HG03103 (cell line): ENCODE measurements around the gene SERINC2.
A peak's percentile ranks its signal among the peaks of the same experiment; 100 is the strongest.

ENCODE experiments used
- ATAC-seq: cut with Tn5 transposase; IDR thresholded peaks from one replicate; pipeline ENCODE4 v1.9.1; 2021; ENCODE audit warnings: low read depth; ENCODE audit not compliant: unreplicated experiment

The SERINC2 gene

GRCh38 chr1:31412205-31412604 lies 808 bp upstream of the SERINC2 start:
- no peak for ATAC-seq

DNA sequence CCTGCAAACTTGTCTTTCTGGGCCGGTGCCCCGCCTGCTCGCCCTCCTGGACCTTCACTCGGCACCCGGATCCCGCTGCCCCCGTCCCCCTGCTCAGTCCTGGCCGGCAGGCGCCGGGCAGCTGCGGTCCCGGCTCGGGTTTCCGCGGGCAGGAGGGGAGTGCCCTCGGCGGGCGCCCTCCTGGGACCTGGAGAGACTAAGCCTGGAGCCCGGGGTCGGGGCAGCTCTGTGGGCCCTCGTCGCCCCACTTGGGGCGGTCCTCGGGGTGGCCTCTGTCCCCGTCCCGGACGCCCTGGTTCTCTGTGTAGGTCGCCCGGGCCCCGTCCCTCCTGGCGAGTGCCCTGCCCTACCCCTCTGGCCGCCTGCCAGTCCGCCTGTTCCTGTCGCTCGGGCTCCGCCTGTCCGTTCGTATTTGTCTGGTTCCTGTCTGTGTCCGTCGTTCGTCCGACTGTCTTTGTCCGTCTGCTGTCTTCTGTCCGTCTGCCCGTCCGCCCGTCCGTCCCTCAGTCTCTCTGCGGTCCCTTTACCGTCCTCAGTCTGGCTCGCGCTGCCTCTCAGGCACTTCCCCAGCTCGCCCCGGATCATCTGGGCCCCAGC lies 490 bp downstream of the SERINC2 start:
- no peak for ATAC-seq

GRCh38 chr1:31414980-31415370 lies 2.0 kb downstream of the SERINC2 start:
- ATAC-seq, result no peak

- ATAC-seq, result no peak
Observed at GRCh38 chr1:31415658-31416057, 2.6 kb downstream of the SERINC2 start.

- no peak for ATAC-seq
Observed at GRCh38 chr1:31416101-31416736, 3.2 kb downstream of the SERINC2 start.

GRCh38 chr1:31417148-31417547 lies 4.1 kb downstream of the SERINC2 start:
- no peak for ATAC-seq

- no peak for ATAC-seq
Observed at GRCh38 chr1:31418626-31419323, 5.8 kb downstream of the SERINC2 start.

GRCh38 chr1:31420716-31421115 lies 7.7 kb downstream of the SERINC2 start:
- no peak for ATAC-seq

DNA sequence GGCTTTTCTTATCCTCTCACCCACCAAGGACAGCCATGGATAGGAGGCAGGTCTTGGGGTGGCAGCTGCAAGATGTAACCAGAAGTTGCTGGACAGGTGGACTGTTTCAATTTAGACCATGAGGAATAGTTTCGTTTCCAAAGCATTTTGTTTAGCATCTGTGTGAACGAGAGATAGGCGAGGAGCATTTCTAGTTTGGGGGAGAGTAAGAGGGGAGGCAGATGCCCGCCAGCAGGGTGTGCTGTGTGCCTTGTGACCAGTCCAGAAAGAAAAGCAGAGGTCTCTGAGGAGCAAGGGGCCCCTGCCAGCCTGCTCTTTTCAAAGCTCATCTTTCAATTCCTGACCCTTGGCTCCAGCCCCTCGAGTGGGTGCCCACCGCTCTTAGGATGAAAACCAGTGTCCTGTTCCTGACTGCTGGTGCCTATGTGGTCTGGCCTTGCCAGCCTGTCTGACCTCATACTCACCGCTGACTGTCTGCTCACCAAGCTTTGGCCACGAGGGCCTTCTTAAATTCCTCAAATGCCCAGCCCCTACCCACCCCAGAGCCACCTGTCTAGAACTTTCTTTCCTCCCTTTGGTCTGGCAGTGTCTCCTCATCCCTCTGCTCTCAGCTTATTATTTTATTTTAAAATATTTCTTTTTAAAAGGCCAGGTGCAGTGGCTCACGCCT lies 8.5 kb downstream of the SERINC2 start:
- no peak for ATAC-seq

- ATAC-seq, result no peak
Observed at GRCh38 chr1:31422505-31423319, 9.7 kb downstream of the SERINC2 start.

DNA sequence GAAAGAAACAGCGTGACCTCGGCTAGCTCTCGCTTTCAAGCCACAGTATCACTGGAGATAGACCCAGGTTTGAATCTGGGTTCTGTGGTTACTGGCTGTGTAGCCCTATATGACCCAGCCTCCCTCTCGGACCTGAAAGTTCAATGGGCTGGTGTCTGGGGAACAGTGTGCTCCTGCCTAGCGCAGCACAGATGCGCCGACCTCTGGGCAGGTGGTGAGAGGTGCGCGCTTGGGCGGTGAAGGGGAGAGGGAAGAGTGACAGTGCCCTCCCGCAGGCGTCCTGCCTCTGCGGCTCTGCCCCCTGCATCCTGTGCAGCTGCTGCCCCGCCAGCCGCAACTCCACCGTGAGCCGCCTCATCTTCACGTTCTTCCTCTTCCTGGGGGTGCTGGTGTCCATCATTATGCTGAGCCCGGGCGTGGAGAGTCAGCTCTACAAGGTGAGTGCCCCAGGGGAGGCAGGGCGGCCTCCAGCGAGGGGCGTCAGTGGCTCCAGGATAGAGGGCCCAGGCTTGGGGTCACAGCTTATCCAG lies 10.5 kb downstream of the SERINC2 start:
- peak; percentile 77 for ATAC-seq

GRCh38 chr1:31424568-31424967 lies 11.6 kb downstream of the SERINC2 start:
- no peak for ATAC-seq

DNA sequence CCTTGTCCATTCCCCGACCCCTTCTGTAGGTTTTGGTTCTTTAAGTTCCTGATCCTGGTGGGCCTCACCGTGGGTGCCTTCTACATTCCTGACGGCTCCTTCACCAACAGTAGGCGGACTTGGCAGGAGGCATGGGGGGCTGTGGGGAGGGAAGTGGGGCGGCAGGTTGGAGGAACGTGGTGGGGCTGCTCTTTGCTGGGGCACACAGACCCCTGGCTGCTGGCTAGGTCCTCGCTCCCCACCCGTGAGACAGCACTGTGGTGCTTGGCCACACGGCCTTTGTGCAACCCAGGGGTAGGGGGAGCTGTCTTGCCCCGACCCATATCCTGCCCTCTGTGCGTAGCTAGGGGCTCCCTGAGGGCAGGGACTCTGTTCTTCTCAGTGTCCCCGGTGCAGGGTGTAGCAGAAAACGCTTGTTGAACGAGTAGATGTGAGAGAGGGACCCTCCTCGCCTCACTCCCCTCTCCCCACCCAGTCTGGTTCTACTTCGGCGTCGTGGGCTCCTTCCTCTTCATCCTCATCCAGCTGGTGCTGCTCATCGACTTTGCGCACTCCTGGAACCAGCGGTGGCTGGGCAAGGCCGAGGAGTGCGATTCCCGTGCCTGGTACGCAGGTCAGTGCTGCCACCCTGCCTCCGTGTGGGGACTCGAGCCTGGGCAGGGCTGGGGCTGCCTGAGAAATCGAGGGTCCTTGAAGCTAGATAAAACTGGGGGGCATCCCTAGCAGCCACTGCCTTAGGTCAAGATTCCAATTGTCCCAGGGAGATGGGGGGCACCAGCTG lies 12.5 kb downstream of the SERINC2 start:
- no peak for ATAC-seq

DNA sequence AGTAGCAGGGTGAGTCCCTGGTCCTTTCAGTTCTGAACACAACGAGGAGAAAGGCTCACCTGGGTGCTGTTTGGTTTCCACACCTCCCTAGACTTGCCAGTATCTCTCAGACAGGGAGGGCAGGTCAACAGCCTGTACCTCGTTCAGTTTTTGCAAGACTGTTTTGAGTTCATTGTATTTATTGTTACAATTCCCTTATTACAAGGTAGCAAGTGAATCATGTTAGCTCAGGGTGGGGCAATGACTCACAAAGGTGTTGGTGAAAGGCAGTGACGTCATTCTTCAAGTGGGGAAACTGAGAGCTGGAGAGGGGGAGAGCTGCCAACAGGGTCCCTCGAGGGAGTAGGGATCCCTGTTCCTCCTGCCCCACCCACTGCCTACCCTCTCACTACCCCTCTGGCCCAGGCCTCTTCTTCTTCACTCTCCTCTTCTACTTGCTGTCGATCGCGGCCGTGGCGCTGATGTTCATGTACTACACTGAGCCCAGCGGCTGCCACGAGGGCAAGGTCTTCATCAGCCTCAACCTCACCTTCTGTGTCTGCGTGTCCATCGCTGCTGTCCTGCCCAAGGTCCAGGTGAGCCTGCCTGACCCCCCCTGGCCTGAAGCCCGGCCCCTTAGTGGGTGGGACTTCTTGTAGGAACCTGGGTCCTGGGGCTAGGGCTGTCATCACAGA lies 13.4 kb downstream of the SERINC2 start:
- no peak for ATAC-seq

- no peak for ATAC-seq
Observed at GRCh38 chr1:31427322-31427721, 14.3 kb downstream of the SERINC2 start.

DNA sequence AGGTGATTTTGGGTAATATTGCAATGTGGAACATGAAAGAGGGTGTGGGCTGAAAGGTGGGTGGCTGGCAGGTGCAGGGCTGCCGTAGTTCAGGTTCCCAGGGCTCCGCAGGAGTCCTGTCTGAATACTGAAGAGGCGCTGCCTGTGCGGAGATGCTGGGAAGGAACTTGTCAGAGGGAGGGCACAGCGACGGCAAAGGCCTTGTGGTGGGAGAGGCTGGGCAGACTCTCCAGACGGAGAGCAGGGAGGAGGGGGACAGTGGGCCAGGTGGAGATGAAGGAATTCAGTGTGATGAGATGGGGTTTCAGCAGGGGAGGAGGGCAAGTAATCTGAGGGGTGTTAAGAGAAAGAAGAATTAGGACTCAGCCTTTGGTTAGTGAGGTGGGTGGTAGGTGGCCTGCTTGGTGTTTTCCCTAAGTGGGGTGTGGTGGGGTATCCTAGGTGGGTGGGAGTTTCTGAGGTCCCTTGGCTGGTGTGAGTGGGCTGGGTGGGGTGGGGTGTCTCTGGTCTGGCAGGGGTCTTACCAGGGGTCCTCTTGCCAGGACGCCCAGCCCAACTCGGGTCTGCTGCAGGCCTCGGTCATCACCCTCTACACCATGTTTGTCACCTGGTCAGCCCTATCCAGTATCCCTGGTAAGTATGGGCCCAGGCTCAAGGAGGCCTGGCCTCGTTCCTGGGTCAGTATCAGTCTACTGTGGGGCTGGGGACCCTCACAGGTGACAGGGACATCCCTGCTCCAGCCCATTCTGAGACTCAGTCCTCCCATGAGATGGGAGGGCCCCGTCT lies 15.6 kb downstream of the SERINC2 start:
- ATAC-seq, result no peak

- no peak for ATAC-seq
Observed at GRCh38 chr1:31429583-31429982, 16.6 kb downstream of the SERINC2 start.
